OCI-LY3 (cell line): ENCODE data around the gene PWWP3B.
A peak's percentile ranks its signal among the peaks of the same experiment; 100 is the strongest.

Experiments used
- EZH2phosphoT487 ChIP-seq: fragments of 200-600 bp; shearing (Covaris generic); IDR thresholded peaks from 2 replicates; pipeline ENCODE4 v1.6.1; 2018; ENCODE audit warnings: antibody characterized with exemption, mixed run types, low read depth
- TF ChIP-seq, protein P1 (sequence below): fragments of 200-600, 300-600 bp; sonication (generic); IDR thresholded peaks from 2 replicates; pipeline ENCODE4 v1.5.1; 2014; ENCODE audit warnings: antibody characterized with exemption, low read length, low read depth

- TF ChIP-seq, protein P1, sequence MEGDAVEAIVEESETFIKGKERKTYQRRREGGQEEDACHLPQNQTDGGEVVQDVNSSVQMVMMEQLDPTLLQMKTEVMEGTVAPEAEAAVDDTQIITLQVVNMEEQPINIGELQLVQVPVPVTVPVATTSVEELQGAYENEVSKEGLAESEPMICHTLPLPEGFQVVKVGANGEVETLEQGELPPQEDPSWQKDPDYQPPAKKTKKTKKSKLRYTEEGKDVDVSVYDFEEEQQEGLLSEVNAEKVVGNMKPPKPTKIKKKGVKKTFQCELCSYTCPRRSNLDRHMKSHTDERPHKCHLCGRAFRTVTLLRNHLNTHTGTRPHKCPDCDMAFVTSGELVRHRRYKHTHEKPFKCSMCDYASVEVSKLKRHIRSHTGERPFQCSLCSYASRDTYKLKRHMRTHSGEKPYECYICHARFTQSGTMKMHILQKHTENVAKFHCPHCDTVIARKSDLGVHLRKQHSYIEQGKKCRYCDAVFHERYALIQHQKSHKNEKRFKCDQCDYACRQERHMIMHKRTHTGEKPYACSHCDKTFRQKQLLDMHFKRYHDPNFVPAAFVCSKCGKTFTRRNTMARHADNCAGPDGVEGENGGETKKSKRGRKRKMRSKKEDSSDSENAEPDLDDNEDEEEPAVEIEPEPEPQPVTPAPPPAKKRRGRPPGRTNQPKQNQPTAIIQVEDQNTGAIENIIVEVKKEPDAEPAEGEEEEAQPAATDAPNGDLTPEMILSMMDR = peak; percentile 45
- no peak for TF ChIP-seq EZH2phosphoT487
Observed at GRCh38 chrX:106170318-106170717, 2.2 kb downstream of the PWWP3B start.
